ENCODE data around the gene SGO1. TPM values are rescaled to one million over a fixed set of nuclear protein-coding genes. Genes with fewer than 3 reads are reported as not detected.

SGO1 gene
- polyA plus RNA-seq, 1 donor (not counting 4 experiments of a cell fraction or from before 2014, with no cell fraction given) = 3.4 TPM

GRCh38 chr3:20141316-20141715, 44.7 kb downstream of the SGO1 start:
- no peak overlapping the region for H2AFZ ChIP-seq (ENCODE audit: control insufficient read depth, low read length)
- no peak overlapping the region for H3K27ac ChIP-seq (ENCODE audit: control insufficient read depth, insufficient read depth, low read length)
- no peak for DNase-seq (ENCODE audit: low read depth, low spot score)
- no peaks in the 10 kb centered on the region for H4K20me1 ChIP-seq (ENCODE audit: control insufficient read depth, extremely low read depth, insufficient read depth, low read length)
- TF ChIP-seq EZH2 (IDR thresholded peaks at IDR 0.05; ENCODE audit: low read length) = no peak
- TF ChIP-seq CTCF (optimal IDR thresholded peaks at IDR 0.05 in 1 of 3, IDR thresholded peaks at IDR 0.05 in 1 of 3, conservative IDR thresholded peaks at IDR 0.05 in 1 of 3; ENCODE audit: extremely low read depth in 1 of 3, insufficient read depth in 2 of 3, low read length in 3 of 3) = no peak
- no peaks in the 10 kb centered on the region for H3K4me1 ChIP-seq (ENCODE audit: control insufficient read depth, extremely low read depth, insufficient read depth, low read length)
- no peaks in the 10 kb centered on the region for H3K9me3 ChIP-seq (ENCODE audit: control insufficient read depth, low read depth, low read length)
- no peaks in the 10 kb centered on the region for H3K36me3 ChIP-seq (ENCODE audit: control insufficient read depth in 2 of 2, extremely low read depth in 1 of 2, insufficient read depth in 2 of 2, low read length in 2 of 2)
- H3K27me3 ChIP-seq (ENCODE audit: control insufficient read depth, extremely low read depth, insufficient read depth, low read length) = no peaks in the 10 kb centered on the region
- H3K4me3 ChIP-seq (ENCODE audit: control insufficient read depth in 2 of 3, extremely low read depth in 1 of 3, insufficient read depth in 2 of 3, low read depth in 1 of 3, low read length in 3 of 3) = no peak overlapping the region
- dilution Hi-C loops (cut with MboI; ENCODE audit: extremely low pct_ligation_motif_present, low sequenced_read_pairs) = no loop called here
- H3K79me2 ChIP-seq (ENCODE audit: control insufficient read depth, insufficient read depth, low read length) = no peaks in the 10 kb centered on the region
- no peak overlapping the region for H3K9ac ChIP-seq (ENCODE audit: control insufficient read depth, extremely low read depth, insufficient read depth, low read length)
- FAIRE-seq = no peak
- H3K4me2 ChIP-seq (ENCODE audit: control insufficient read depth, extremely low read depth, insufficient read depth, low read depth, low read length) = no peak overlapping the region
- H3K9me1 ChIP-seq (ENCODE audit: control insufficient read depth, extremely low read depth, insufficient read depth, low read length) = no peaks in the 10 kb centered on the region

DNA sequence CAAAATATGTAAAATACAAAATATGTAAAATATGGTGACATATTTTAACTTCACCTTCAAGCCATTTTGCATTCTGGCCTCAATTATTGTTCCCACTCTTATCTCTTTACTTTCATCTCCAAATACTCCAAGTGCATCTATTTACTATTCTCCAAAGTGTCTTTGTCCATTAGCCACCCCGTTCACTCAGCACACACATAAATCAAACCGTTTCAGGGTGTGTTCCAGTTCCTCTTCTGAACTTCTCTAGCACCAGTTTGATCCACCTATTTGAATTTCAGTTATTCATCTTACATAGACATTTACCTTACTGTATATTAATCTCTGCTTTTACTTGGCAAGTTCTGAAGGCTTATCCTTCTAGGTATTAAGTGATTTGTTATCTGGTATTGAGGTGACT, 45.1 kb downstream of the SGO1 start:
- Histone ChIP-seq H3K4me3 (ENCODE audit: control insufficient read depth in 2 of 3, extremely low read depth in 1 of 3, insufficient read depth in 2 of 3, low read depth in 1 of 3, low read length in 3 of 3) (no peak overlapping the region), H3K27ac (ENCODE audit: control insufficient read depth, insufficient read depth, low read length) (no peak overlapping the region), H3K27me3 (ENCODE audit: control insufficient read depth, extremely low read depth, insufficient read depth, low read length) (no peaks in the 10 kb centered on the region), H3K9me3 (ENCODE audit: control insufficient read depth, low read depth, low read length) (no peaks in the 10 kb centered on the region), H3K9me1 (ENCODE audit: control insufficient read depth, extremely low read depth, insufficient read depth, low read length) (no peaks in the 10 kb centered on the region), H3K9ac (ENCODE audit: control insufficient read depth, extremely low read depth, insufficient read depth, low read length) (no peak overlapping the region), H3K36me3 (ENCODE audit: control insufficient read depth in 2 of 2, extremely low read depth in 1 of 2, insufficient read depth in 2 of 2, low read length in 2 of 2) (no peaks in the 10 kb centered on the region), H3K4me1 (ENCODE audit: control insufficient read depth, extremely low read depth, insufficient read depth, low read length) (no peaks in the 10 kb centered on the region), H3K4me2 (ENCODE audit: control insufficient read depth, extremely low read depth, insufficient read depth, low read depth, low read length) (no peak overlapping the region), H4K20me1 (ENCODE audit: control insufficient read depth, extremely low read depth, insufficient read depth, low read length) (no peaks in the 10 kb centered on the region), H3K79me2 (ENCODE audit: control insufficient read depth, insufficient read depth, low read length) (no peaks in the 10 kb centered on the region), H2AFZ (ENCODE audit: control insufficient read depth, low read length) (no peak overlapping the region)
- no peak for TF ChIP-seq EZH2 (IDR thresholded peaks at IDR 0.05; ENCODE audit: low read length)
- no peak for TF ChIP-seq CTCF (optimal IDR thresholded peaks at IDR 0.05 in 1 of 3, IDR thresholded peaks at IDR 0.05 in 1 of 3, conservative IDR thresholded peaks at IDR 0.05 in 1 of 3; ENCODE audit: extremely low read depth in 1 of 3, insufficient read depth in 2 of 3, low read length in 3 of 3)
- dilution Hi-C loops (cut with MboI; ENCODE audit: extremely low pct_ligation_motif_present, low sequenced_read_pairs) = no loop called here
- FAIRE-seq (no peak), DNase-seq (ENCODE audit: low read depth, low spot score) (no peak)

All from keratinocyte (primary cell).